Glomerular visceral epithelial cell (primary cell): ENCODE data around the gene CD93.

Experiments
- DNase-seq: peaks from one replicate; pipeline ENCODE4 v3.0.0-alpha.2; 2016; ENCODE audit errors: extremely low spot score

The CD93 gene

DNA sequence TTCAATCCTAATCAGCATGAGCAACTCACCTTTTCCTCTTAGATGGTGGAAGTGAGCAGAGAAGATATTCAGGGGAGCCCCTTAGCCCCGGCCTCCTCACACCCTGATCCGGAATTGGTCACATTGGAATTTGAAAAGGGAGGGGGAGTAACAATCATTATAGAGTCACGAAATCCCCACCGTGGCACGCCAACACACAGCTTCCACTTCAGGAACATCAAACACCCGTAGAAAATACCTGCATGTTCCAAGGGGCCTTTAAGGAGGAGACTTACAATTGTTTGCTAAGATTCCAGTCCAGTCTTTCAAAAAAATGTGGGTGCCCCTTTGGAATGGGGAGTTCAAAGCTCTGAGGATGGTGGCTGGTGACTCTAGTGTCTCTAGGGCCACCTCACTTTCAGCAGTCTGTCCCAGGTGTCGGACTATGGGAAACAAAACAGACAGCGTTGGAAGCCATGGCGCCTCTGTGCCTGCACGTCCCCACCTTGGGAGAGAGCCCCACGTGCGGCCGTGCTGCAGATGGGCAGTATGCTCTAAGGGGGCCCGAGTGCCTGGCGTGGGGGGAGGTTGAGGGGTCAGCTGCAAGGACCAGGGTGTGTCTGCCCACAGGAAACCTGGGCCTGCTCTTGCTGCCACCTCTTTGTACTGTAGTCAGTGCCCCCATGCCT, 2.4 kb downstream of the CD93 start:
- DNase-seq: no peak

DNA sequence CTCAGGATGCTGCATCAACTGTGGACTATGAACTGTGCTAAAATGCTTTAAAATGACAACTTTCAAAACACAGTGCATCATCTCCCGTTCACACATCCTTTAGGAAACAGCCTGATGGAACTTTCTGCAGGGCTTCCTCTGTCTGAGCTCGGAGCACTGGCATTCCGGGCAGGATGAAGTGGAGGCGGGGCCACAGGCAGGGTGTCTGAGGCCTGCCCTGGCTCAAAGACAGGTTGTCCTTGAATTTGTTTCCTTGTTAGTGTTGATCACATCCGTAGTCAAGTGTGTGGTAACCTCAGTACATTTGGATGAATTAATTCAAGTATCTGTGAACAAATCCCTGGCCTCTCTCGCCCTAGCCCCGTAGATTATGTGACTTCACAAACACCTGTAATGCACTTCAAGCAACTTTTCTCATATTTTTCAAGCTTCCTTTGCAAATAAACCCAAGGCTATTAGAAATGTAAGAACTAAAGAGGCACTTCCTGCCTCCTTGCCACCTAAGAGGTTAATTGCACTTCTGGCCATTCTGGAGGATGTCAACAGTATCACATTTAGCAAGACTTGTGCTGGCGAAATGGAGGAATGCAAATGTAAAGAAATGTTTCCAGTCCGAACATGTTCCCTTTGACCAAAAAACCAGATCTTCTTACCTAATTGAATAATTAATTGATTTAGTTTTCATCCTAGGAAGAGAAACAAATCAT, 3.1 kb downstream of the CD93 start:
- no peak for DNase-seq

DNA sequence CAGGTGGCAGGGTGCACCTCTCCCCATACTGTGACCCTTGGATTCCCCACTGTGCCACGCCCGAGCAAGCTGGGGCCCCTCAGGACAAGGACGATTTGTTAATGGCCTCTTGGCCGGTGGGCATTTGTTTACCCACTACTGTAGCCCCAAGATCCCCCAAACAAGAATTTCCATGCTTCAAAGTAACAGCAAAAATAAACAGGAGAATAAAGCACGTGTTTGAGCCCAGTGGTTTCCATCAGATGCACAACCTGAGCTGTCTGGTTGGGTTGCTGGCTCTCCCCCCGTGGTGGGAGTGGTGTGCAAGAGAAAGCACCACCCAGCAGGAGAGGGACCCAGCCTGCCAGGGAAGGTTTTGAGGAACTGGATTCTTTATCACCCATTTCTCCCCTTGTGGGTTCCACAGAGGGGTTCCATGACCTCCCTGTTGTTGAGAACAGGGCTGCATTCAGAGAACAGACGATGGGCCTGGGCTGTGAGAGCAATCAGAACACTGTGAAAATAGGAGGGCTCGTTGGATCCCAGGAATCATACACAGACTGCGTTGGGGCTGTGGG, 4.8 kb downstream of the CD93 start:
- no peak for DNase-seq

DNA sequence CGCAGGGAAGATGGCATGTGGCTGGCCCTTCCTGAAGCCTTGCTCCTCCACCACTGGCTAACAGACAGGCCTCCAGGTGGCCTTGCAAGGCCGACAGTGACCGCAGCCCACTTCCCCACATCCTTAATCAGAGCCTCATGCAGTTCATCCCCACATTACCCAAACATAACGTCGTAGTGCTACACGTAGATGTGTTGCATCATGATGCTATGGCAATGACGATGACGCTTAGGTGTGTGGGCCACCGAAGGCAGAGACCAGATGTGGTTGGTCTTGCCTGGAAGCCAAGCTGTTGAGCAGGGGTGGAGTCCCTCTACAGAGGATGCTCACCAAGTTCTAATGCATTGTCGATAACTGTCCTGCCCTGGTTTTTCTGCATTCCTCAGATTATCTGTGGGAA, 5.6 kb downstream of the CD93 start:
- no peak for DNase-seq

DNA sequence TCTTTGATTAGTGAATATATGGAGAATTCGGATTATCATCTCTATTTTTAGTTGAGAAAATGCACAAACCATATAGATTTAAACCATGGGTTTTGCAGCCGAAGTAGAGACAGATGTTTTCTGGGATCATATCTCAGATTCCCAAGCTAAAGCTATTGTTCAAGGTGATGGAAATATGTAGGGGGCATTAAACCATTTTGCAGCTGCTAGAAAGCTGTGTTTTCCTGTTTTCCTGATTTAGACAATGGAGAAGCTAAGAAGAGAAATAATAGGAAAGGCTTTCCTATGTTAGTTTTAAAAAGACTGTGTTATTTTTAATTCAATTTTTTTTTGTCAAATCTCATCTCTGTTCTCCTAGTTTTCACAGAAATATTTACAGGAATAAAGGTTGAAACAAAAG, 6.2 kb downstream of the CD93 start:
- no peak for DNase-seq

DNA sequence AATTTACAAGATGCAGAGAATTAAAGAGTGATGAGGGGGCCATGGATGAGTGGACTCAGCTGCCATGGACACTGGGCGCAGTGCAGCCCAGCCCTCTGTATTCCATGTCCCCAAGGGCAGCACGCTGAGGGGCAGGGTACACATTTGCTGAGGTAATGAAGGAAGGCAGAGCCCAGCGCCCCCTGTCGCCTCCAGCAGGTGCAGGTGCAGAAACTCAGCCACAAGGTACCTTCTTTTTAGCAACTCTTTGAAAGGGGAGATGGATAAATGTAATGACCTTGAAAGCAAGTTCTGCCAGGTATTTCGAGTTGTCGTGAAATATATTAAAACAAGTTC, 7.1 kb downstream of the CD93 start:
- DNase-seq: no peak

DNA sequence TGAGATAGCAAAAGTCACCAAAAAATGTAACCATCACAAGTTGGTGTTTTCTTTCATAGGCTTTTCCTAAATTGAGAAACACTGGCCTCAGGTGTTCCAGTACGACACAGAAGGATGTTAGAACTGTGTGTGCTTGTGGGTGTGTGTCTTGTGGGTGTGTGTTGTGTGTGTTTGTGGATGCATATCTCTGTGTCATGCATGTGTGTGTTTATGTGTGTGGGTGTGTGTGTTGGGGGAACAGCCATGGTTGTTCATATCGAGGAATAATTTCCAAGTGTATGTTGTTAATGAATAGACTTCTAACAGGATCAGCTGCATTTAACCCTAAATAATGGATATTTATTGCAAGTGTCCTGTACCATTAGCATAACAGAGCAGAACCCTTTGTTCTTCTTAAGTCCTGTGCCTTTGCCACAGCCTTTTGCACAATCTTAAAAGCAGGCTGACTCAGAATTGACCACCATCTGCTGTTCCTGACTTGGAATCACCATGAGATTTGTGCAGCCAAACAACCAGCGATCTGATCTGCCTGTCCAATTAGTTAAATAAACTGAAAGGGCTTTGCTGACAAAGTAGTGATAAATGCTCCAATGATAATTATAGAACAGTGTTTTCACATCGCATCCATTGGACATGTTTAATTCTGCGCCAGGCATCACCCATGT, 7.6 kb downstream of the CD93 start:
- no peak for DNase-seq

DNA sequence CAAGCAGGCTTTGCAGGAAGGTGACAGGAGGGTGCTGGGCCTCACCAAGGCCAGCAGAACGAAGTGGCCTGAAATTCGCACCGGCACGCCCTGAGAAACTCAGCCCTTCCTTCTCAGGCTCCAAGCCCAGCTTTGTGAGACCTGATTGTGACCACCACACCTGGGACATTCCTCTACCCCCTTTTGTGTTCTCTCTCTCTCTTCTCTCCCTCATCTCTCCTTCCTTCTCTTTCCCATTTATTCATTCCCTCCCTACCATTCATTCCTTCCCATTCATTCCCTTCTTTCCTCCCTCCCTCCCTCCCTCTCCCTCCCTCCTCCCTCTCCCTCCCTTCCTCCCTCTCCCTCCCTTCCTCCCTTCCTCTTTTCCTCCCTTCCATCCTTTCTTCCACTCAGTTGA, 8.8 kb downstream of the CD93 start:
- DNase-seq: no peak

DNA sequence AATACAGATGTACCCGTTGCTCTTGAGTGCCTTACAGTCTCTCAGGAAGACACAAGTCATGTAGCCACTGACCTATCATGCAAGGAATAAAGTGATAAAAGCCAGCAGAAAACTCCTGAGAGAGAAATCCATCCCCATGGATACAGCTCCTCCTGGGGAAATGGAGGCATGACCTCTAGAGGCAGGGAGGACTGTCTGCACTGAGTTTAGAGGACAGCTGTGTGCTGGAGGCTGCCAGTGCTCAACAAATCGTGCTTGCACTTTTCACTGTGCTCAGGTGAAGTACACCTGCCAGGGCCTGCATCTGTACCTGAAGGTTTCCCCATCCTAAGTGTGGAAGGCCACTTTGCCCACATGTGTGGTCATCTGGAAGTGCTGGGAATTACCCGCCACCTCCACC, 12.1 kb downstream of the CD93 start:
- no peak for DNase-seq

DNA sequence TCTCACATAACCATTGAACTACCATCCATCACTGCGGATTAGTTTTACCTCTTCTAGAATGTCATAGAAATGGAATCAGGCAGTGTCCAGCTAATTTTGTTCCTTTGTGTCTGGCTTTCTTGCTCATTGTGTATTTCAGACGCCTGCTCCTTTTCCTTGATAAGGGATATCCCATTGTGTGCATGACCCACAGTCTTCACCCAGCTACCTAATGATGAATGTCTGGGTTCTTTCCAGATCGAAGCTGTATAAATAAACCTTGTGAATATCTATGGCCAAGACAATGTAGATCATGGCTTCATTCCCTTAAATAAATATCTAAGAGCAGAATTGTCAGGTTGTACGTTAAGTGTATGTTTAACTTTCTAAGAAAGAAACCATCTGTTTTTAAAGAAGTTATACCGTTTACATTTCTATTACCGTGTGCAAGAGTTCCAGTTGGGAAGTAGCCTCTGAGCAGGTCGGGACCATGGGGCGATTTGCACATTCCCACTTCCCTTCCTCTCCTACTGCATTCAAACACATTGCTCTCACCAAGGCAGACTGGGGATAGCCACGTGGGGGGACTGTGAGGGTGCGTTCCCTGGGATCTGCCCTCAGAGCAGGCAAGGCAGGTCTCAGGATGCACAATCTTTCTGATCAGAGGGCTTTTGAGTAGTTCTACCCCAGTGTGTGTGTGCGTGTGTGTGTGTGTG, 13.1 kb downstream of the CD93 start:
- no peak for DNase-seq

DNA sequence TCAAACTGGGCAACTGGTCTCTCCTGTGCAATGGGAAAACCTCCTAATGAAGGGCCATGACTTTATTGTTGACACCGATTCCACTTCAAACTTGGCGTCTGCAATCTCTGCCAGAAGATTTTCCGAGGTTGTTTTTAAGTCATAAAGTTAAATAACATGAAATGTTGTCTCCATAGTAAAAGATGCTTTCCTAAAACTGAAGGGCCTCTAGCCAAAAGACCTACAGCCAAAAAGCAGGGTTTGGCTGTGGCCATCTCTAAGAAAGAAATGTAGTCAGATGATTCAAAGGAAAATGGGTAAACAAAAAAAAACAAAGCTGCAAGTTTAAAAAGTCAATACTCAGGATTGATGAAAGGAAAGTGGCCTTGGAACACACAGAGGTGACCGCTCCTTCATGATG, 14.1 kb downstream of the CD93 start:
- DNase-seq: no peak

DNA sequence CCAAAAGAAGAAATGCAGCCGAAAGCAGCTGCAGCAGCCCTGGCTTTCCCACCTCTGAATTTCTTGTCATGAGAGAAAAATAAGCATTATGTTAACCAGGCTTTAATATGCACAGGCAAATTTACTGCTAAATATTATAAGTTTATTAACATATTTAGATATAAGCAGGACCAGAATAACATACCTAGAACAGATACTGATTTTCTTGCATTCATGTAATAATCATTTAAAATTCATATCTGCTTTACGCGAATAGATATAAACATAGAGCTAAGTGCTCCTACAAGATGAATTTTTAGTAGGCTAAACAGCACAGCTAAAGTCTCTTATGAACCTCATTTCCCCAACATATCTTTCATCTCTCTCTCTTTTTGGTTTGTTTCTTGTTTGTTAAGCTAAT, 14.7 kb downstream of the CD93 start:
- no peak for DNase-seq

DNA sequence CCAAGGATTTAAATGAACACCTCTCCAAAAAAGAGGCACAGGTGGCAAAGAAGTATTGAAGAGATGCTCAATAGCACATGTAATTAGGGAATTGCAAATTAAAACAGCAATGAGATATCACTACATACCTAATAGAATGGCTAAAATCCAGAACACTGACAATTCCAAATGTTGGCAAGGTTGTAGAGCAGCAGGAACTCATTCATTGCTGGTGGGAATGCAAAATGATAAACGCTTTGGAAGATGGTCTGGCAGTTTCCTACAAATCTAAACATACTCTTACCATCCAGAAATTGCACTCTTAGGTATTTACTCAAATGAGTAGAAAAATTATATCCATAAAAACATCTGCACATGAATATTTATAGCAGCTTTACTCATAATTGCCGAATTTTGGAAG, 17.0 kb downstream of the CD93 start:
- no peak for DNase-seq

DNA sequence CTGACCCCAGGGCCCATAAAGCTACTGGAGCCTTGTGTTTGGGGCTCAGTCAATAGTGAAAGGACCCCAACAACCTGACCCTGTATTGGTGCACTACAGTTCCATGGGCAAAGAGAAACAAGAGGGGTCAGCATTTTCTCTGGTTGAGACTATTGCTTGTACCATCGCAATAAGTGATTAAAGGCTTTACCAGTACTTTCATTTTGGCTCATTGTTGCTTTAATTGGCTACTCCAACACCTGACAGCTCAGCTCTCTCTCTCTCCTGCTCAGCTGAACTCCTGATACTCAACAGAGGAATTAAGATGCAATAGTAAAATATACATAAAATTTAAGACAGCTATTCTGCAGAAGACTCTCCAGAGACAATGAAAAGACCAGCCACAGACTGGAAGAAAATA, 17.8 kb downstream of the CD93 start:
- no peak for DNase-seq

DNA sequence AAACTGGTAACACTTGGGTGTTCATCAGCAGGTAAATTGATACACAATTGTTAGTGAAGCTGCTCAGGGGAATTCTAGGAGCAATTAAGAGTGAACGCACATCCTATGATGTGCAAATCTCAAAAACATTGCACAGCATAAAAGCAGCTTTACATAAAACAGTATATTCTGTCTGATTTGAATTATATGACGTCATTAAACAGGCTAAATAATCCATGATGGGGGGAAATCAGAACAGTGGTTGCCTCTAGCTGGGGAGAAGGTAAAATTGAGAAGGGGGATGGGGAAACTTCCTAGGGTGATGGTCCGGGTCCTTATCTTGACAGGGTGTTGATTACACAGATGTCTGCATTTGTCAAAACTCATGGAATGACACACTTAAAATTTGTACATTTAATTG, 19.4 kb downstream of the CD93 start:
- DNase-seq: no peak

DNA sequence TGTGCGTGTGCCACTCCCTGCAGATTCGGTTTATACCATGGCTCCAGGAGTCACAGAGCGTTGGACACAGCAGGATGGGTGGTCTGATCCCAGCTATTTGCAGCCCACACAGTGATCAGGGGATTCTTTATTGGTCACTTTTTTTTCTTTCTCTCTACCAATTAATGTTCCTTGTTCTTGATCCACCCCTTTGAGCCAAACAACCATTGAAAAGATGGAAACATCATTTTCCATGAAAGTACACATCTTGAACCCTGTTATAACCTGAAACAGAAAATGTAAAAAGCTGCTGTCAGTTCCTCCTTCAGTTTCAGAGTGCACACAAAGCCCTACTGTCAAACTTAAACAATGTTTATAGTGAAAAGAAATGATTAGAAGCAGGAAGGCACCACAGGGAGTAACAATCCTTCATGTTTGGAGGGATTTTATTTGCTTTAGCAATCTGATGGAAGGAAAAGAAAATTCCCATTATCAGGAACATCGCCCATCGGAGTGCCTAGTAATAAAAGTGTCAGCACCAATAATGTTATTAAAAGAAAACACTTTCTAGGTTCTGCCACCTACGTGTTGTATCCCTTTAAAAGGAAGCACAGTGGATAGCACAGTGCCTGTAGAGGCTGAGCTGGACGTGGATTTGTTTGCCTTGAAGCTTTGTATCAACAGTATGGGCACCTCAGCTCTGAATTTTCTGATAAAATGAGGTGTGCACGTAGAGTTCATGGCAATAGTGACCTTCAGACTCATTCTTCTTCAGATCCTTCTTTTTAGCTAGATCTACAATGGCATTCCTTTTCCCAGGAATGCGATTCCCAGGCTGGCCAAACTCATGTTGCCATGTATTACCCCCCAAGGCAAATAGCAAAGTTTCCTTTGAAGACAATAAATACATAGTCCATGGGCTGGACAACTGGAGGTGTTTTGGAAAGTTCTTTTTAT, 20.6 kb downstream of the CD93 start:
- no peak for DNase-seq

DNA sequence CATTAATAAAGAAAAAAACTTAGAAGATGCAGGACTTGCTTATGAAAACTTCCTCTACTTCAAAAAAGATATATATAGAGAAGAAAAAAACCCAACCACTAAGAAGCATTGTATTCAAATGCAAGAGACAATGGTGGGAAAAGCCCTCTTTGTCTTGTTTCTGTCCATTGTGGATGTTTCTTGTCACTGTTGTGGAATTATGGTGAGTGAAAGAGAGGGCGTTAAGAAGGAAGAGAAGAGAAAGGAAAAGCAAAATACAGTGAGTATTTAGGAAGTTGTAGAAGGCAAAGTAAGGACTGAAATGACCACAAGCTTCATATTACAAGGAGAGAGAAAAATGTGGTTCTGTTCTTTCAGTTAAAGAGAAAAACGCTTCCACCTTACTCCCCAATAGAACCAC, 22.5 kb downstream of the CD93 start:
- no peak for DNase-seq

DNA sequence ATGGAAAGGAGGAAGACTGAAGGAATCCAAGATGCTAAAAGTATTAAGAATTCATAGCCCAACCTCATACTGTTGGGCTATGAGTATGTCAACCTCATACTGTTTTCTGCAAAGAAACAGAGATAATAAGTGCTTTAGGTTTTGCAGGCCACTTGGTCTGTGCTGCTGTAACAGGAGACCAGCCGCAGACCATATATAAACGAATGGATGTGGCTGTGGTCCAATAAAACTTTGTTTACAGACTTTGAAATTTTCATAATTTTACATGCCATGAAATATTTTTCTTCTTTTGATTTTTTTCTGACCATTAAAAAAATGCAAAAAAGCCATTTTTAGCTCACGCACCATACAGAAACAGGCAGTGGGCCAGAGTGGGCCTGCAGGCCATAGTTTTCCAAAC, 23.0 kb downstream of the CD93 start:
- DNase-seq: no peak

DNA sequence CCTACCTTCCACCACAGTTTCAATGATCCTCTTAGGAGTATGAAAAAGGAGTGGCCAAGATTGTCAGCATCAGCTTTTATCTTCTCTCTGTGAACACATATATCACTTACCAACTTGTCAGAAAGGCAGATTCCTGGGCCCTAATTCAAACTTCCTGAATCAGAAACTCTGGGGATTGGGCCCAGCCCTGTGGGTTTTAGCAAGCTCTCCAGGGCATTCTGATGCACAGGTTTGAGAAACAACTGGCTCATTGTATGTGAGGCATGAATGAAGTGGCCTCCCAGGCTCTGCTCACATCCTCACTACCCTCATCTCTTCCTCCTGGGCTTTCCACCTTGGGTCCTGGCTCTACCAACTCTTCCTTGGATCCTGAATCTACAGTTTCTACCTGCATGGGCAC, 23.5 kb downstream of the CD93 start:
- DNase-seq: no peak

DNA sequence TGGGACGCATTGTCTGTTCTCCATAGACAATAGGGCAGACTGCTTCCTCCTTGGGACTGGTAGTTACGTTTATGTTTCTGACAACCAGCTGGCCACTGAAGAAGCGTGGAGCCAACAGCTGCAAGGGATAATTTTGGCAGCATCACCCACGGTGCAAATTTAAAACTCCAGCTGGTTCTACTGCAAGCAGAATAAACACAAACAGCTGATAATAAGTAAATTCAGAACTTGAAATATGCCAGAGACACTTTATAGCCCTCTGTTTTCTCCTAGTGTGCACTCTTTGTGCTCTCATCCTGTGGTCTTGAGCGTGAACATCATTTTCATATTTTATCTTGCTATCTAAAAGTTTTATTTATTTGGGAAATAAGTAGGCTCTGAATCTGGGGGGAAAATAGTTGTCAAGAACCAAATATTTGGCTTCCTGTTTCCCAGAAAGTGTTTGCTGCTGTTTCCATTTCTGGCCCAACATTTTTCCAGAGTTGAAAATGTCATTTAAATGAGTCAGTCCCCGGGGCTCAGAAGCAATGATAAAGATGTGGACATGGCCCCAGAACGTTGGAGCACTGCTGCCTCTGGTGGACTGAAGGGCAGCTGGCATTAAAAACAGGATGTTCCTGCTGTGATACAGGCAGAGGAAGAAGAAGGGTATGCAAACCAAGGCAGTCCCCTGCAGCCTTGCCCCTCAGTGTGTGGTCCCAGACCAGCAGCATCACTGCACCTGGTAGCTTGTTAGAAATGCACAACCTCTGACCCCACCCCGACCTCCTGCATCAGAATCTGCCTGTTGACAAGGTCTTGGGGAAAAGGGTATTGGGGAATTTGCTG, 24.2 kb downstream of the CD93 start:
- DNase-seq: peak; percentile 50

DNA sequence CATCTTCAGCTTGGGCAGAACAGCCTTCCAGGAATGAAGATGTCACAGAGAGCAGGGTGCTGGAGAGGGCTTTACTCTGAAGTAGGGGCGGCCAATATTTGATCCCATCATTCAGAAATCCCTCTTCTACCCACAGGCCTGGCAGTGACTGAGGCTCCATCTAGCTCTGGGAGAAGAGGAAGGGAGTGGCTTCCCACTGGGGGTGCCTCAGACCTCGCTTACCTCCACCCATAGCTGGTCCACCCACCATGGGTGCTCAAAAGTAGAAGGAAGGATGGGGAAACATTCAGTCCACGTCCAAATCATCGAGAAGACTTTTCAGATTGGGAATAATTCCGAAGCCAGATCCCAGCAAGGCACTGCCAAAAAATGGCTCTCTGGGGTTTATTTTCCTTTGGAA, 24.9 kb downstream of the CD93 start:
- DNase-seq: no peak
